Stimulated activated CD8-positive, alpha-beta memory T cell treated with anti-CD3 and anti-CD28 coated beads, Interleukin-15, amount 100 ng/mL, for 48 hours (primary cell): Measurements from ENCODE around the gene IGFL3.
A peak's percentile ranks its signal among the peaks of the same experiment; 100 is the strongest.

Experiments used
- DNase-seq, 2 donors: peaks; one replicate each; pipeline ENCODE4 v3.0.0-alpha.2; 2020; ENCODE audit warnings: low read depth in 2 of 2

The IGFL3 gene

GRCh38 chr19:46076951-46077814 is 47.3 kb downstream of the IGFL3 start:
- peak; percentile 27 to 29 for DNase-seq

- DNase-seq = no peak
These were observed 48.2 kb downstream of the IGFL3 start for GRCh38 chr19:46076031-46076880.

GRCh38 chr19:46073268-46073922 is 51.1 kb downstream of the IGFL3 start:
- no peak for DNase-seq
